EH (cell line): ENCODE results near the gene TUT1.
"Not testable (repeated sequence)": the region's sequence is repeated elsewhere in the genome, so short reads cannot be mapped to it uniquely, and the experiment has no call there.

ENCODE experiments used
- DNase-seq: peaks from one replicate; pipeline ENCODE4 v3.0.0-alpha.2; 2015; ENCODE audit warnings: low read depth

TUT1 gene

DNA sequence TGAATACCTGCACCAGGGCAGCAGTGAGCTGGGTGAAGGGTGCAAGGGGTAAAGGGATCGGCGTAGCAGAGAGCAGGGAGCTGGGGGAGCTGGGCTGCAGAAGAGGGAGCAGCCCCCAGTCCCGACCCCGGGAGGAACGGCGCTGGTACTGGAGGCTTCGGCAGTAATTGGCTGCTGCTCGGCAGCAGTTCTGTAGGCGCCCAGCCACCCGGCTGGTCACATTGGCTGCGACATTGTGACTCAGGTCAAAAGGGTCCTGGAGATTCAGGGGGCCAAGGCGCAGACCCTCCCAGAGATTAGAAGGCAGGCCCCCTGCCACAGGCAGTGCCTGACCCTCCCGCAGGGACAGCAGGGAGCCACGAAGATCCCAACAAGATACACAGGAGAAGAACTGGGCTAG is 15.5 kb downstream of the TUT1 start:
- DNase-seq: no peak

DNA sequence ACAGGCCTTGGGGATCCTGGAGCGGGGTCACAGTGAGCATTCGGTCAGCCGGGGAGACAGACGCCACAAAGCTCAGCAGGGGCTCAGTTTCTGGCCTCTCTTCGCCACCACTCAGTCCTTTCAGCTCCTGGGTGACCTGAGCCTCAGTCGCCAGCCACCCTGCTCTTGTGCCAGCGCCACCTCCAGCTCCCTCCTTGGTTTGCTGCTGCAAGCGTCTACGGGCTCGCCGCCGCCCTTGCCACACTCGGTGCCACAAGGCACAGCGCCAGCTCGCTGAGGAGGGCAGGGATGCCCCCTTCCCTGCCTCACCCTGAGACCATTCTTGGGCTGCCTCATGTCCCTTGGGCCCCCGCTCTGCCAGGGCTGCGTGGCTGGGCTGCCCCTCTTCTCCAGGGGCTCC is 16.2 kb downstream of the TUT1 start:
- DNase-seq: no peak

DNA sequence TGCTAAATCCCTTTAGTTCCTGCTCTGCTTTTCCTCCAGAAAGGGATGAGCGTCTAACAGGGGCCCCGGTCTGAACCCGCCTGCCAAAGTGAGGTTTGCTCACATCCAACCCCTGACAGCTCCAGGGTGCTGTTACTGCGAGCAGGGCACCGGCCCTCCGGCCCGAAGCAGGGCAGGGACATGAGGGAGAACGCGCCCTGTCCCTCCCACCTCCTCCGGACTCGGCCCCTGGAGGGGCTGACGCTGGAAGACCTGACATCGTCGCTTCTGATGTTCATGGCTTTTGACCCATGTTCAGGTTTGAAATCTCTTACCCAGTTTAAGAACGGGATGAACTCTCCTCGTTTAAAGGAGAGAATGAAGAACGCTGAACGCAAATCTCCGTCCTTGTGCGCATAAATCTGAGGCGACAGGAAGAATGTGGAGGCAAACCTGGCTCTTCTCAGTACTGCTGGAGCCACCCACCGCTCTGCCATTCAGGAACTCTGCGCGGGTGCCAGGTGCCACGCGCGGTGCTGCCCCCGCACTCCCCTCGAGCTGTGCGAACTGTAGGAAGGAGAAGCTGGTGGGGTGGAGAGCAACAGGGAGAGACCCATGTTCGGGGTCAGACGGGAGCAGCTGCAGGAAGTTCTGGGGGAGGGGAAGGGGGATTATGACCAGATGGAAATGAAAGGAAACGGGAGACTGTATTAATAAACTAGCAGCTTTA is 16.8 kb downstream of the TUT1 start:
- DNase-seq: peak; percentile 46

DNA sequence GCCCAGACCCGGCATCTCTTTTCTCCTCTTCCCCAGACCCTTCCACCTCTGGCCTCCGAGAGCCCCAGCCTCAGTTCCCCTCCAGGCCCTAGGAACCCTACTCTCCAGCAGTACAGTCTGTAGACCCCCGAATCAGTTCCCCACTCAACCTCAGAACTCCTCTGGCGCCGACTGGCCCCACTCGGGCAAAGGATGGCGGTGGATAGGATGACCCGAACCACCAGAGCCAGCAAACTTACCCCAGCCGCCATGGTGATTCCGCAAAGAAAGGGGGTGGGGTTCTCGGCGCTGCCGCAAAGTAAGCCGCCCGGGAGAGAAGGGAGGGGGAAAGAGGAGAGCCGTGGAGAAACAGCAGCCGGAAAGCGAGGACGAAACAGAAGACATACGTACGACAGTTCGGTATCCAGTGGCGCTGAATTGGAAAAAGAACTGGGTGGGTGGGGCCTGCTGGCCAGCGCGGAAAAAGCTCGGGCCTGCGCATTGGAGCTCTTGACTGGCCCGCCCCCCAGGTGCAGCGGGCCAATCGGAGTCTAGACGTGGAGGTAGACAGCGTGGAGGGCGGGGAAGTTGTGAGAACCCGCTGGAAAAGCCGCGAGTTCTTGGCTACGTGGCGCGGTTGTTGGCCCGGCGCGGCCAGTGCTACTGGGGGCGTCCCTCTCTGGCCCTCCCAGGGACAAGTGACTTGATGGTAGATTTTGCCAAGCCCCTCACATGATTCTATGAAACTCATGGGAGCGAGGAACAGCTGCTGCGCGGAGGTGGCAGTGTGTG is 17.5 kb downstream of the TUT1 start, which contains the start of gene EEF1G:
EEF1G (minus strand) TSS at position 300 of the 771 bp plus-strand sequence; CDS start at position 251, 49 bp downstream.
- peak; percentile 100 for DNase-seq

DNA sequence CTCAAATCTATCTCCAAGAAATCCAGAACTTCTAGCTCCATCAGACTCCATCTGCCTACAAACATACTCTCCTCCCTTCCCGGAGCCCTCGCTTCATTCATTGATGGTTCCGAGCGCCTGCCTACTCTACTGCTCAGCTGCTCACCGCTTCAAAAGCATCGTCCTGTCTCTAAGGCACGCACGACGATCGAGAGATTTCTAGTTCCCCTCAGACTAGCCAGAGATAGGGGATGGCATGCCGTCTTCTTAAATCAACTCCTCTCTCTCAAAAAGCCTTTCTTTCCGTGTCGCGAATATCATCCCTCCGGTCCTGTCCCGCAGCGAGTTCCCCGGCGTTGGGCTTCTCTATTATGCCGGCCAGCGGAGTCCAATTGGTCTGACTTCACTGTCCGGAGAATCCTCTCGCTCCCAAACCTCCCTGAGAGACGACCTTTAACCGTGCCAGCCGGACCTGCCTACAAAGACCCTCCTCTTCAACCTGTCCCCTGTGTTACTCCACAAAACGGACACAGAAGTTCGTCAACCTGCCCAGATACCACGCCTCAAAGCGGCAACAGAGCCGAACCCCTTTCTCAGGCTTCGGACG is 18.2 kb downstream of the TUT1 start:
- peak; percentile 42 for DNase-seq

DNA sequence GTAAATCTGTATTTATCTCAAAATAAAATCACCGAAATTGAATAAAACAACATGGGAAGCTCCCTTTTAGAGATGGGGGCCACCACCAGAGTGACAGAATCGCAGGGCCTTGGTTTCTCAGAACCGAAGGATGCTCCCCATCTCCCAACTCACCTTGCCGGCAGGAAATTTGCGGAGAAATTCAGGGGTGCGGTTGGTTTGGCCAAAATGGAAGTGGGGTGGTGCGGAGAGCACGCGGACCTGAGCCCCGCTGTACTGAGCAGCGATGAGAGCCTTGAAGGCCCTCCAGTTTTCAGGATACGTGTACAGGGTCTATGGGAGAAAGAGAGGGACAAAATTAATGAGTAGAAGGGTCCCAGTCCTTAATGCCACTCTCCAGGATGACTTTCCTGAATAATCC is 18.9 kb downstream of the TUT1 start:
- no peak for DNase-seq

DNA sequence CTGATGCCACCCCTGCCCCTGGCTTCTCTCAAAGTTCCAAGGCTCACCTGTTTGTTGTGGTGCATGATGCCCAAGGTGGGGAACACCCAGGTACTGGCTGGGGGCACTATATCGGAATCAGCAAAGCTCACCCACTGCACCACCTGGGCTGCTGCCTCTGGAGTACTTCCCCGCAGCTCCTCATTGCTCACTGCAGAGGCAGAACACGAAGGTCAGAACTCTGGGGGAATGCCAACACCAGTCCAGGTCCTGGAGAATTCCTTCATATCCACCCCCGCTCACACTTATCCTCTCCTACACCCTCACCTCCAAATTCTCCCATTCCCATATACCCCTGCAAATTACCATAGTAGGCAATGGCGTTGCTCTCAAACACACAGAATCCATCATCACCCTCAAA is 19.8 kb downstream of the TUT1 start:
- not testable (repeated sequence) for DNase-seq

DNA sequence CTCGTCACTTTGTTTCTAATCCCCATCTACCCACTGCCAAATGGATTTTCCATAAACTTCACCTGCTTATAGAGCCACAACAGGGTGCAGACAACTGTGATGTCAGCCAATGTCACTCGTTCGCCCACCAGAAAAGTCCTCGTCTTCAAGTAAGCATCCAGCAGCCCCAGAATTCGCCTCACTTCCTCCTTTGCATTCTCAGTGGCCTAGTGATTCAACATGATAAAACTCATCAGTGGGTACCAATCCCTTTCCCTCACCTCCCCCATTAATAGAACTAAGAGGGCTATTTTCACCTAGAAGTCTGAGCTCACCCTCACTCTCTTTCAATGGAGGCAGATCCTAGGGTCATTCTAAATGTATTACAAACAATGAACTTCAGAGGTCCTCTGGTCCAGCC is 20.4 kb downstream of the TUT1 start:
- not testable (repeated sequence) for DNase-seq

DNA sequence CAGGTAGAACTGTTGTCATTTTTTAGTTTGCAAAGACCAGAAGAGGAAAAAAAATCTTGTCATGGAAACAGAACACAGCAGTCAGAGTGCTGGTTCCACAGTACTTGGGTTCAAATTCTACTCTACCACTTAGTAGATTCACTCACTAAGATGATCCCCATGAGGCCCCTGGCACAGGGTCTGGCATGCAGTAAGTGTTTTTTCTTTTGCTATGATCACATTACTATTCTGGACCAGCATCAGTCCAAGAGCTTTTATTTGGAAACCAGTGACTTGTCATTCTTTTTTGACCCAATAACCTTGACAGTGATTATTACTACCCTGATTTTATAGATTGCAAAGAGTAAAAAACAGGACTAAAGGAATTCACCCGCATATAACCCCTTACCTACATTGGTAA is 21.7 kb downstream of the TUT1 start:
- DNase-seq: no peak

DNA sequence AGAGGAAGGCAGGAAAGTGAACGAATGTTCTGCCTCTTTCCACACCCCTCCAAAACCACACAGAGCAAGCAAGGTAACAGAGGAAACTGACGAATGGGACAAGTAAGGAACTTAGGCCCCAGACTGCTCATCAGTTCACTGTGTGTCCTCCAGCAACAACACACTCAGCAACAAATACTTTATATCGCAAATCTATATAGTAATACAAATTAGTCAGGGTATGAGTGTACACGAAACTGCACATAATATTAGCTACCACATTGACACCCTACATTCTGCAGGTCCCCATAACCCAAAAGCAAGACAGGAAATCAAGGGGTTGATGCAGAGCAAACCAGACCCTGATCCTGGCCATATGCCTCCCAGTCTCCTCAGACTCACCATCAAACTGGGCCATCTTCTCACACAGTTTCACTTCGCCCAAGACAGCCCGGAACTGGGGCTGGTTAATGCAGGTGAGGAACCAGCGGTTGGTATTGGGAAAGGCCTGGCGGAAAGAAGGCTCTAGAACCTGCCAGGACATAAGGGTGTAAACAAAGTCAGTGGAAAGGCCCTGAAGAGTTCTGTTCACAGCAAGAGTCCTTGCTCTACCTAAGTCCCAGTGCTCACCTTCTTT is 24.2 kb downstream of the TUT1 start:
- DNase-seq: no peak

DNA sequence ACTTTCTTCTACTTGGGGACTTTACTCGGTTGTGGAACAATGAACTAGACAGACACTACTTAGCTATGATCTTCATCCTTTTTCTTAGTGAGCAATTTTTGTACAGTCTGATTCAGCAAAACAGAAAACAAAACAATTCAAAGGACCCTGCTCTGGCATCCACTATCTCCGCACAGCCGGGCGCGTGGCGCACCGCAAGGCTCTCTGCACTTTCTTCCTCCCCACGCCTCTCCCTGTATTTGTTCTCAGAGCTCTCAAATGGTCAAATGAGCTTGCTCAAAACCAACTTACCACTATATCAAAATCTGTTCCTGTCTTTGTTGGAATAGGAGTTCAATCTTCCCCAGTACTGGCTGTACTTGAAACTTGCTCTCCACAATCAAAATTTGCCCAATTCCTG is 25.1 kb downstream of the TUT1 start:
- no peak for DNase-seq

DNA sequence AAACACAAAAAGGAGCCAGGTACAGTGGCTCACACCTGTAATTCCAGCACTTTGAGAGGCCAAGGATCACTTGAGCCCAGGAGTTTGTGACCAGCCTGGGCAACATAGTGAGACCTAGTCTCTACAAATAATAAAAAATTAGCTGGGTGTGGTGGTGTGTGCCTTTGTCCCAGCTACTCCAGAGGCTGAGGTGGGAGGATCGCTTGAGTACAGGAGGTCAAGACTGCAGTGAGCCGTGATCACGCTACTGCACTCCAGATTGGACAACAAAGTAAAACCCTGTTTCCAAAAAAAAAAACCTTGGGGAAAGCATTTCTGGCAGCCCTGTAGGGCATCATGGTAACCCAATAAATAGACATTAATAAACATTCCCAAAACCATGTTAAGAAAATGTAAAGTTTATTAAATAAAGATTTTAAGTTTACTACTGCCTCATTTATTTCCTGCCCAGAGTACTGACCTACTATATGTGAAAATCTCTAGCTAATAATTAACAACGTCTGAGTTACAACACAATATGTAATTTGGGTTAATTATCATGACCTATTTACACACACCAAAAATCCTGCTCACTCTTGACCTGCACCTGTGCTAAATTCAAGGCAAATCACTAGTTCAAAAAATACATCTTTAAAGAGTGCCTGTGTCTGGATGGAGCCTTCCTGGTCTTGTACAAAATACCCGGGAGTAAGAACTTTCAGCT is 26.1 kb downstream of the TUT1 start:
- DNase-seq: no peak

DNA sequence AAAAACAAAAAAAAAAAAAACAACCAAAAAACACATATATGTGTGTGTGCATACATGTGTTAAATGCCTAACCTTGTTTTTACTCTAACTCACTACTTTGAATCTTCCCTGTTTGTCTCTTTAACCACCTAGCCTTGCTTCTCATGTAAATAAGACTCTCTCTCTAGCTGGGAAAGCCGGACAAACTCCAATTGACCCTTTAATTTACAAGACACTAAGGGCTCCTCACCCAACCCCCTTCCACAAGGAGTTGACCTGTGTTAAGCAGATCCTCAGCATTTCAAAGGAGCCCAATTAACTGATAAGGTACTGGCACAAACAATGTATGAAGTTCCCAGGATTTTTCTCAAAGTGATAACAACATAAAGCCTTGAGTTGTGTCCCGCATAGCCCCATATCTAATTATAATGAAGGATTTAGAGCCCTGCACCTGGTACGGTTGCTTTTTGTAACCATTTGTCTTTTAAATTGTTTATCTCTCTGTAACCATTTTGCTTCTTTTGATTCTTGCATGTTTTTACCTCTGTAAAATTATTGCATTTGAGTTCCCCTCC is 29.6 kb downstream of the TUT1 start:
- not testable (repeated sequence) for DNase-seq

DNA sequence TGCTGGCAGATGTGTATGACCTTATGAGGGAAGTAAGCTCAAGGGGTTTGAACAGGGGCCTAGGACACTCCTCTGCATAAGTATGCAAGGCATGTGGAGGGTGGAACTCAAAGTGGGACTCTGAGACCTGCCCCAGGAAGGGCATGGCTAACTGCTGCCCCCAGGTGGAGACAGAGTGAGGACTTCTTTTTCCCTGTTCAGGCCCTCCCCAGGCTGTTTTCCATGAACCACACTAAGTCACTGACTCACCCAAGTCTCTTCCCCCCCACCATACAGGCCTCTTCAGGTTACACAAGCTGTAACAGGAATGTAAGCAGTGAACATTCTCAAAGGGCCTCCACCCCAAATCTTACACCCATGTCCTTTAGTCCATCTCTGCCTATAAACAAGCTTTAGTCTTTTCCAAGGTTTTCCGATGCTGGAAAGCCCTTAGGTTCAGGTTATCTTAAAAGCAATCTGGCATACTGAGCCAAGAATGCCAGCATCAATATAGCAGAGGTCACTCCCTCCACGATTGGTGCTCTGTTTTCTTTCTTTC is 30.7 kb downstream of the TUT1 start:
- DNase-seq: peak; percentile 99

DNA sequence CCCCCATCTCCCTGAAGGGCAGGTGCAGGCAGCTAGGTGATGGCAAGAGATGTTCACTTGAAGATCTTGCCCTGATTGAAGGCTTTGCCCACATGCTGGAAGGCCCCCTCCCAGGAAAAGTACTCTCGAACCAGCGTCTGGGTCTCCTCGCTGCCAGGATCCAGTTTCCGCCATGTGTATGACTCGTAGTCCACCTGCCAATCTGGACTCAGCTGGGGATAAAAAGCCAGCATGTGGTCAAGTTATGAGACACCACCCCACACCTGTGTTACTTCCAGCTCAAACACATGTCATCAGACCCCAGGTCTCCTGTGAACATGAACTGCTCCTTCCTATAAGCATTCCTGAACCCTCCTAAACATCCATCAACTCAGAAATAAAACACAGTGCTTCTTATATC is 31.7 kb downstream of the TUT1 start:
- DNase-seq: not testable (repeated sequence)

DNA sequence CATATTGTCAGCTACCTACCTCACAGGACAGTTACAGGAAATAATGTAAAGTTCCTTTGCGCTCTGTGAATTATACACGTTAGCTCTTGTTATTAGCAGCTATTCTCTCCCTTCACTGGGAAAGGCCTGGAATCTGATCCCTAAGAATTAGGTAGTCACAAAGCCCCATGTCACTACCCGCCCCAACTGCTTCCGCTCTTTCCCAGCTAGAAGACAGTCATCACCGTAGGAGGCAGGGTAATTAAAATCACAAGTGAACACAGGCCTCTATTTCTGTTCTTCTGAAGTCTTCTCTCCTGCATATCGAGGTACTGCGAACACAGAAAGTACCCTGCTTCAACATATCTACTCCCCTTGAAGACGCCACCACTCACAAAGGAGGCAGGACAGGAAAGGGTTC is 32.1 kb downstream of the TUT1 start:
- DNase-seq: no peak

DNA sequence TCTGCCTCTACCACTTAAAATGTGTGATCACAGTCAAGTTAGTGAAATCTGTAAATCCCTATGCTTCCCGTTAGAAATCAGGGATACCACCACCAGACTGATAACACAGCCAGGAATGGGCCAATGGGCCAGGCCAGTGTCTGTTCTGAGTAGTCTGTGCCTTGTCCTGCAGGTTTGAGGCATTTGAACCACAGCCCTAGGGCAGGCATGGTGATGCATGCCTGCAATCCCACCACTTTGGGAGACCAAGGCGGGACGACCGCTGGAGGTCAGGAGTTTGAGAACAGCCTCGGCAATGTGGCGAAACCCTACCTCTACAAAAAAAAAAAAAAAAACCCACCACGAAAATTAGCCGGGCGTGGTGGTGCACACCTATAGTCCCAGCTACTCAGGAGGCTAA is 32.7 kb downstream of the TUT1 start:
- no peak for DNase-seq

DNA sequence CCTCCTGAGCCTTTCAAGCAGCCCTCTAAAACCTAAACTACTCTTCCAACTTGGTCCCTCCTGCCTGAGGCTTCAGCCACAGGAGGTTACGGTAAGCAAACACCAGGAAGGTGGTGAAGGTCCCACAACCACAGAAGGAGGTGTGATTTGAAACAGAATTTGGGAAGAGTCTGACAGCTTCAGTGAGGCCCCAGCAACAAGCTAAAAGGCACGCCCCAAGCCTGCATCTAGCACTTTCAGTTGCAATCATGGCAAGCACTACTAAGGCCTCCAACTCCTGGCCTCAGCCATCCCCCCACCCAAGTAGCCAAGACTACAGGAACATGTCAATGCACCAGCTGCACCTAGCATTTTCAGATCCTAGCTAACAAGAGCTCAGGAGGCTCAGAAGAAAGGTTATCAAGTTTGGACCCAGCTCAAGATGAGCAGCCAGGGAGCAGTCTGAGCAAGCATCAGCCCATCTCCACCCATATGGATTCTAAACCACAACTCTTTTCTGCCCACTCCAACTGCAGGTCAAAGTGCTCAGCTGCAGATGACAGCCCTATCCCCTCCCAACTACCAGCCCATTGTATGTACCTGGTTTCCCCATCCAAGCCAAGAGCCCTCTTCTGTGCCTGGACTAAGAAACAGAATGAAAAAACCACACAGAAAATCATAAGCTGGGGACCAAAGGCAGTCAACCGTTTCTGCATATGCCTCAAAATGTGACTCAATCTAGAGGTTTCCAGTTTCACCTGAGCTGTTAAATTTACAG is 34.3 kb downstream of the TUT1 start:
- DNase-seq: peak; percentile 13

DNA sequence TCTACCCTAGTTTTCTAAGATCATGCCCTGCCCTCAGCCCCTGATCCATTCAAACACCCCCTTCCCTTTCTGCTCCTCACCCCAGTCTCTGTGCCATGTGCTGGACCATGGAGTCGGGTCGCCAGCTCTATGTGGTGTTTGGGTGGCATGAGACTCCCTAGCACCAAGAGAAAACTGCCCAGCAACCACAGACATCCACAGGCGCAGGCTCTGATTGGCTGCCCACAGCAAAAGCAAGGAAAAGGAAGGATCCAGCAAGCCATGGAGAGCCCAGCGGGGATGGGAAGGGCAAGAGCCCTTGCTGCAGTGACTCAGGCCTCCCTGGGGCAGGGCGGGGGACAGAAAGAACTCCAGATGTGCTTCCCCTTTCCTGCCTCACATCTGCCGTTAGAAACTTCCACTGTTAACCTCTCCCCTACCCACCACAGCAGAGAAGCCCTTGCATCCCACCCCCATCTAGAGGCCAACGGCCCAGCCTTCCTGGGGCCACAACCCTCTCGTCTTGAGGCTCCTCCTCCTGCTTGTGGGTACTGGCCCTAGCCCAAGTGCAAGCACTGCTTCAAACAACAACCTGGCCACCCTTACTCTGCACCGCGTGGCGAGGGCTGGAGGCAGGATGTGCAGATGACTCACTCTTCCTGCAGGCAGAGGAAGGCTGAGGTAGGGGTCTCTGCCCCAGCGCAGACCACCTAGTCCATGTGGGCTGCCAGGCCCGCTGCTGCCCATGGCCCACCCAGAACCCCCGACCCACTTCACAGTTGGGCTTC is 35.0 kb downstream of the TUT1 start:
- peak; percentile 97 for DNase-seq
